ENCODE results near the gene SLC39A11. TPM values are rescaled to one million over a fixed set of nuclear protein-coding genes. Genes with fewer than 3 reads are reported as not detected.

Gene SLC39A11
- total RNA-seq, 1 donor from 2014 or later: 22.0 TPM

GRCh38 chr17:72976971-72977770 lies 115.3 kb downstream of the SLC39A11 start:
- DNase-seq: peak; percentile 2

DNA sequence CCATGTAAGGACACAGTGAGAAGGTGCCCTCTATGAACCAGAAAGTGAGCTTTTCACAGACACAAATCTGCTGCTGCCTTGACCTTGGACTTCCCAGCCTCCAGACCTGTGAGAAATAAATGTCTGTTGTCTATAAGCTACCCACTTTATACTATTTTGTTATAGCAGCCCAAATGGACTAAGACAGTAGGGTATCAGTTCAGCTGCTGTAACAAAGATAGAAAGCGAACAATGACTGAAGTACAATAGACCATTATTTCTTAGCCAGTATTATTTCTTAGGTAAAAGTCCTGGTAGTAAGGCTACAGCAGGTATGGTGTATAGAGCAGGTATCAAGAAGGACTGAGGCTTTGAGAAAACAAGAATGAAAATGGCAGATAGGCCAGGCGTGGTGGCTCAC lies 117.0 kb downstream of the SLC39A11 start:
- DNase-seq: no peak

GRCh38 chr17:72974605-72975232 lies 117.8 kb downstream of the SLC39A11 start:
- DNase-seq: no peak

DNA sequence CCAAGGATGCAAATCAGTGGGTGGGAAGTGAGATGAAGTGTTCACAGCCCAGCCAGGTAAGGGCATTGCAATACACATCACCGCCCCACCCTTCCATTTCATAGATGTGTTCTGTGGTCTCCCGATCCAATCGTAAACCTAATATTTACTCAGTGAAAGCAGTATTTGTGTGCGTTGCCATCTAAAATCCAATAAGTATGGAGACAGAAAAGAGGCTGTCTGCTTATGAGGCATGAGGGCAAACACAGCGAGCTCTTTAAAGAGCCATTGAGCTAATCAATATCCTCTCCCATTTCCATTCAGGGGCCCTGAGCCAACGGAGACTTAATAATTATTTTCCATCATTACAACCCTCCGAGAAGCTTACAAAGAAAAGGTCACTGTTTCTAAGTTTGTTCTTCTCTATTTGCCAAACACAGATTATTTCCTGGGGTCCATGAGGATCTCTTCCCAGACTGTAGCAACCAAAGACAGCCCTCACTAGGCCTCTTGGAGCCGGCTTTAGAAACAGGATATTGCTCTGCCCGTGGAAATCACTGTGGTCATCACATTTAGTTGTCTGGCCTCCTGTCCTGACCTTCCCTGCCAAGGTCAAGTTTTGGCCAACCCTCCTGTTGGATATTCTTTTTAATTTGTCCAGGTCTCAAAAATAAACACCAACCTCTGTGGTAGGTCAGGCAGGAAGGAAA lies 120.1 kb downstream of the SLC39A11 start:
- DNase-seq: no peak

- DNase-seq: no peak
These were observed 121.1 kb downstream of the SLC39A11 start for GRCh38 chr17:72971226-72971880.

- DNase-seq: no peak
These were observed 121.7 kb downstream of the SLC39A11 start for GRCh38 chr17:72970797-72971196.

GRCh38 chr17:72970246-72970645 lies 122.2 kb downstream of the SLC39A11 start:
- DNase-seq: no peak

- no peak for DNase-seq
These were observed 123.1 kb downstream of the SLC39A11 start for GRCh38 chr17:72969293-72969906.

DNA sequence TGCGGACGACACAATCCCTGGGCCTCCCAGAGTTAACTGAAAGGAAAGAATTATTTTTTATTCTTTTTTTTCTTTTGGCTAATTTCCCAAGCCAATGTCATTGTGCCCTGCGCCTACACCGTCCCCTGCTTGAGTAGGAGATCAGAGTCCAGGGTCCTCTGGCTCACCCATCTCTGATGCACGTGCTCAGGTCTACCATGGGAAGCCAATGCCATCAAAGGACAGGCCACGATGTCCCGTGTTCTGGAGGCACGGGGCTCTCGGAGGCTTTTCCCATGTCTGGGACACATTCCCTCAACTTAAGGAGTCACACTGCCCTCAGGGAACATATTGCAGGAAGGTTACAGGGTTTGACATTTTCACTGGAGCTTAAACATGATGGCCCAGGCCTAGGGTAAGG lies 123.7 kb downstream of the SLC39A11 start:
- DNase-seq: no peak

DNA sequence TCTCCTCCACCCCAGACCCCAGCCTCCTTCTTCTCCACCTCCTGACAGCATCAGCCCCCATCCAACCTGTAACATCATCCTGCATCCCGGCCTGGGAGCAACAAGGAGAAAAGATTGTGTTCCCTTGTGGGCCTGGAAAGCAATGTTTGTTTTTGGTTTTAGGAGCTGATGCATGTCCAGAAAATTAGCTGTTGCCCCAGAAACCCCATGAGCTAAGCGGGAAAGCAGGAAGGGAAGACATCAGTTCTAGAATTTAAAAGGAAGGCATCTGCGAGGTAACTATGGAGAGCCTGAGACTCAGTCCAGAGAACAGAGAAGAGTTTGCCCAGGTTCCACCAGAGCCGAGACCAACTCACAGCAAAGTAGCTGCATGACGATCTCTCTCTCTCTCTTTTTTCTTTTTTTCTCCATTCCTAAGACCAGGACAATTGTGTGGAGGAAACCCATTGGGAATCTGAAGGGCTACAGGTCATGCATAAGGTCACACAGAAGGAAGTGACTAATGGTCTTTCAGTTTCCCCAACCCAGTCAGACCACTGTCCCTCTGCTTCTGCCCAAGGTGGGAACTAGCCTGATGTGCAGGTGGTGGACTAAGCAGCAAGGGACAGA lies 124.4 kb downstream of the SLC39A11 start:
- DNase-seq: no peak

DNA sequence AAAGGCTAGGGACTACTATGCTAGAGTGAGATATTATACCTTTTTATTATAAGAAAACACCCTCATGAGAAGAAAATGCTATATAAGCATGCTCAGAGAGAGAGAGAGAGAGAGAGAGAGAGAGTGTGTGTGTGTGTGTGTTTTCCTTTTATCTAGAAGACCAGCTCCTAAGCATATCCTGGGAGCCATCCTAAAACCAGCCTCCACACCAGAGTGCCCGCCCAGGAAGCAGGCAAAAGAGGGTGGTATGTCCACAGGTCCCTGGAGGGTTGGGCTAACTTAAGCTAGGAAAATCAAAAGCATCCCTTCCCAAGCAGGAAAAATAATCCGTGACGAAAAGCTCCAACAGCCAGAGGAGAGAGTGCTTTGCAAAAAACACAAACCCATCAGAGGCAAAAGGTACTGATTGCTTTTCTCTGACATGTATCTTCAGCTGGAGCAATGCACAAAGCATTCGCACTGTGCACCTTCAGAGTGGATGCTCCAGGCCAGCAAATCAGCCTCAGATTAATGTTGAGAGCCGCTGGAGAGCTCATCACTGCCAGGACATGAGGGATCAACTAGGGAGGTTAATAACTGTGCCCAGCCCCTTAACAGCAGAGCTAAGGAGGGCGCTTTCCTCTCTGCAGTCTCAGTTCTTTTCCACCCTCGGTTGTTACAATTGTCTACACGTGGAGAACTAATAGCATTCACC lies 125.1 kb downstream of the SLC39A11 start:
- DNase-seq: no peak

DNA sequence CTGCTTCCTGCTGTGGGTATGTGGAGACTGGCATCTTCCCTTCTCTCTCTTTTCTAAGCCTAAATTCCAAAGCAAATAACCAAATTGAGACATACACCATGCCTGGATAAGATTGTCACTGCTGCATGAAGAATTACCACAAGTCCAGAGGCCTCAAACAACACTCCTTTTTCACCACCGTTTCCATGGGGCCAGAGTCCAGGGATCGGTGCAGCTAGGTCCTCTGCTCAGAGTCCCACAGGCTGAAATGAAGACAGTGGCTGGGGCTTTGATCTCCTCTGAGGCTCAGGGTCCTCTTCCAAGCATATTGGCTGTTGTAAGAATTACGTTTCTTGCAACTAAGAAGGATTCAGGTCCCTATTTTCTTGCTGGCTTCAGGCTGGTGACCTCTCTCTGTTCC lies 130.4 kb downstream of the SLC39A11 start:
- DNase-seq: no peak

GRCh38 chr17:72955391-72956140 lies 136.9 kb downstream of the SLC39A11 start:
- no peak for DNase-seq

GRCh38 chr17:72954579-72954978 lies 137.9 kb downstream of the SLC39A11 start:
- no peak for DNase-seq

DNA sequence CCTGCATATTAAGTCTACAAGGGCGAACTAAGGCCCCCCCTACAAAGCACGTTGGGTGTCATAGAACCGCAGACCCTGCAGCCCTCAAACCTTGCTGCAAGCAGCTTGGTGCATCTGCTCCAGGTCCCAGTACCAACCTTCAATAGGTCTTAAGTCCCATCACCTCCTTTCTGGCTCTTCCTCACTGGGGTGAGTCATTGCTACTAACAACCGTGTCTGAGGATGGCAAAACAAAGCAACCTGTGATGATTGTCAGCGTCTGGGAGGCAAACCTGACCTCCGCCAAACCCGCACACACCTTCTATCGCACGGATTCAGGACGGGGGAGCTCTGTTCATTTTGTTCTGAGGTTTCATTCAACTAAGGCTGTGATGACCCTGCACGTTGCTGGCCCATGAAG lies 138.9 kb downstream of the SLC39A11 start:
- DNase-seq: no peak

GRCh38 chr17:72952641-72953315 lies 139.7 kb downstream of the SLC39A11 start:
- DNase-seq: no peak

GRCh38 chr17:72952220-72952619 lies 140.3 kb downstream of the SLC39A11 start:
- no peak for DNase-seq

- DNase-seq: no peak
These were observed 142.1 kb downstream of the SLC39A11 start for GRCh38 chr17:72950242-72950931.

DNA sequence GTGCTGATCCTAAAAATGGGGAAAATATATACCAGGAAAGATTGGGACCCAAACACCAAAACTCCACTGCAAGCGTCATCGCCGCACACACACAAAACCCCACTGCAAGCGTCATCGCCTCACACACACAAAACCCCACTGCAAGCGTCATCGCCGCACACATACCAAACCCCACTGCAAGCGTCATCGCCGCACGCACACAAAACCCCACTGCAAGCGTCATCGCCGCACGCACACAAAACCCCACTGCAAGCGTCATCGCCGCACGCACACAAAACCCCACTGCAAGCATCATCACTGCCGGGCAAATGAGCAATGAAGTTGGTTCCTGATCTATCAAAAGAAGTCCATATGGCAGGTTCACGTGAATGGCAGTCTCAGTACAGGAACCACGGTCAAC lies 144.4 kb downstream of the SLC39A11 start:
- no peak for DNase-seq

All from skin of body (tissue), 2 donors.